IPS DF 4.7 (cell line): ENCODE data around the gene BASP1.
"Not testable (repeated sequence)": the region's sequence is repeated elsewhere in the genome, so short reads cannot be mapped to it uniquely, and the experiment has no call there.

Experiments used
- DNase-seq: peaks from one replicate; pipeline ENCODE4 v3.0.0-alpha.2; 2013; ENCODE audit warnings: low spot score; ENCODE audit errors: extremely low read depth

BASP1 gene

DNA sequence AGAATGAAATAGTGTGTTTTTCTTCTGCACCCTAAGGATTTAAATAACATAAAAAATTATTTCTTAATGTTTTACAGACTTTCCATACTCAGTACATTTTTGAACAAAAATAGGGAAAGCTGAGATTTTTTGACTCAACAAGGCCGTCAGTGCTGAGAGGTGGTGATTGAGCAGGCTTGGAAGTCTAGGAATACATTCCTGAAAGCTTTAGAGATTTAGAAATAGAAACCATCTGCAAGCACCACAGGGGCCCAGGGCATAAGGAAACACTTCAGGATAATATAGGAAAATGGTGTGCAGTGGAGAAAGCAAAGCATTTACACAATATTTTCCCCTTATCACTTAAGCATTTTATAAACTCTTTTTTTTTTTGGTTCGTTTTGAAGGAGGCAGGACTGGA, 5.2 kb downstream of the BASP1 start:
- no peak for DNase-seq

DNA sequence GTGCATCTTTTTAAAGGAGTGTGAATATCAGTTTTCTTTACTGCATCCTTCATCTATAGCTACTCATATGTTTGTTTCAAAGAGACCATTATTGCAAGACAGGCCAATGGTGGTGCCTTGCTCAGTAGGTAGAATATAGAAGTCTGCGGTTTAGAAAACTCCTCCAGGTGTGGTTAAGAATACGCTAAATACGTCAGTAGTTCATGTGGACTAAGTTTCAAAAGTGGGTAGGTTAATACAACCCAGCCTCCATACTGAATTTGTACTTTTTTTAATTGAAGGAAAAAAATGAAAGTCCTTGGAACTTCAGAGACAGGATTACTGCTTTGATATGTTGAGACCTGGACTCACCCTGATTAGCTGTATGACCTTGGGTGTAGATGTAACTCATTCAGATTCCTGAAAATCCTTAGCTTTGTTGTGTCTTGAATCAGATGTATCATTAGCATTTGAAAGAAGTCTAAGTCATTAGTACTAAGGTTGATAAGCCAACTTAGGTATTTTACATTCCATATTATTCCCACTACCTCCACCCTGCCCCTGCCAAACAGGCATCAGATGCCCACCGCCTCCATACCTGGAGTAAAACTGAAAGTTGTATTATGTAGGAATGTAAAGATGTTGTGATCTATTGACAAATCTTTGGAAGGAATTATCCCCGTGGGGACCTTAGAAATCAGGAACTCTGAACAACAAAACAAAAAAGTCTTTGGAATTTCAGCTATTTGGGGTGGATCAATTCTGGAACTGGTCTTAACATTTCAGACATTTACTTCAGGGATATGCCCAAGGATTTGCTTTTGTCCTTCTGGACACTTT, 6.1 kb downstream of the BASP1 start:
- DNase-seq, result no peak

DNA sequence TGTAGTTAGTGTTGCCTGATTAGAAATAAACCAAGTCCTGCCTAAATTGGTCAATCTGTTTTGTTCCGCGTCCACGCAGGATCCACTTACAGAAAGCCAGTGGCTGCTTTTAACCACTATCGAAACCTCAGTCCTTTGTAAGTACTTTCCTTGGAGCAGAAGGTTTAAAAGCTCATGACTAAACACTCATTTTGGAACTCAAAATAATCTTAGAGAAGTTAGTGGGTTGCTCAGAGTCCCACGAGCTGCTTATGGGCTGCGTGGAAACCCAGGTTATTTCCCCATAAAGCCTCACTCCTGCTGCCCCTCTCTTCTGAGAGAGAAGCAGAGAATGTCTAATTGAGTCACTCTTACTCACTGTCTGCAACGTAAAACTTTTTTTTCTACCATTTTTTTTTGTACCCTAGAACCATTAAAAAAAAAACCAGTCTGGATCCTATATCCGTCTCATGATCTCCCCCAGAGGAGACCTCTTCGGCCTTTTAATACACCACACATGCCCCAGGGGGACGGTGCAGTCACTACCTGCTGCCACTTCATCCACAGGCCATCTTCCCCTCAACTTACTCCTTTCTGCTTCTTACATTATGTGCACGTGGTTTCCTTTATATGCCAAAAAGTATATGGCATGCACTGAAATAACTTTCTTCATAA, 7.6 kb downstream of the BASP1 start:
- no peak for DNase-seq

- DNase-seq, result no peak
Observed at GRCh38 chr5:17225520-17225919, 8.1 kb downstream of the BASP1 start.

GRCh38 chr5:17227868-17228267, 10.4 kb downstream of the BASP1 start:
- no peak for DNase-seq

GRCh38 chr5:17228821-17229291, 11.4 kb downstream of the BASP1 start:
- DNase-seq, result no peak

GRCh38 chr5:17229313-17229712, 11.9 kb downstream of the BASP1 start:
- DNase-seq, result no peak

- no peak for DNase-seq
Observed at GRCh38 chr5:17230191-17230590, 12.8 kb downstream of the BASP1 start.

GRCh38 chr5:17230808-17231525, 13.5 kb downstream of the BASP1 start:
- DNase-seq, result no peak

DNA sequence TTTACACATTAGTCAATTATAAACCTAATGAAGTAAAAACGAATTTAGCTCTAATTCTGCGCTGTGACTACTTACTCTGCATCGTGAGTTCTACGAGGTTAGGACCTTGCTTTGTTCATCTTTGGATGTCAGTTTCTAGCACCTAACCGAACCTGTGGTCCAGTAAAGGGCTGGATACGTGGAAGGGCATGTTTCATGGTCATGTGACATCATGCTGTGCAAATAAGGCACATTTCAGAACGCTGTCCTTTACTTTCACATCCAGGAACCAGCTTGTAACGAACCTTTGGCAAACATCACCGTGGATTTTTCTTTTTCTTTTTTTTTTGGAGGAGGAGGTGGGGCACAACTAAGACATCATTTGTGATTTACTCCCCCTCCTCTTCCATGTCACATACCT, 15.0 kb downstream of the BASP1 start:
- DNase-seq, result no peak

- DNase-seq, result no peak
Observed at GRCh38 chr5:17233488-17233887, 16.1 kb downstream of the BASP1 start.

GRCh38 chr5:17234374-17234773, 16.9 kb downstream of the BASP1 start:
- no peak for DNase-seq

DNA sequence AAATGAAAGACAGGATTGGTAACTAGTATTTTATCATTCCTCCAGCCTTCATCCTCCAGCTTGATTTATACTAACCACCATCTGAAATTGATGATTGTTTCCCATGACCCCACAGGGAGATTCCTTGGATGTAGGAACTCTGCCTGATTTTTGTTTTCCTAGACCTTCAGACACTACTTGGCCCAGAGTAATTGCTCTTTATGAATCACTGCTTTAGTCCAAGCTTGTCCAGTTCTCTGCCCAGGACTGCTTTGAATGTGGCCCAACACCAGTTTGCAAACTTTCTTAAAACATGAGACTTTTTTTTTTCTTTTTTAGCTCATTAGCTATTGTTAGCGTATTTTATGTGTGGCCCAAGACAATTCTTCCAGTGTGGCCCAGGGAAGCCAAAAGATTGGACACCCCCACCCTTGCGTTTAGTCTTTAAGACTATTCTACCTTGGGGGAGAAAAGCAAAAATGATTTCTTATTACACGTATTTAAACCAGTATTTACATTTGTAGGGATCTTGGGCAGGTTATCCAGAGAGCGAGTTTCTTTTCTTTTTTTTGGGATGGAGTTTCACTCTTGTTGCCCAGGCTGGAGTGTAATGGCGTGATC, 18.4 kb downstream of the BASP1 start:
- DNase-seq, result no peak

- DNase-seq, result no peak
Observed at GRCh38 chr5:17238521-17239041, 21.1 kb downstream of the BASP1 start.

DNA sequence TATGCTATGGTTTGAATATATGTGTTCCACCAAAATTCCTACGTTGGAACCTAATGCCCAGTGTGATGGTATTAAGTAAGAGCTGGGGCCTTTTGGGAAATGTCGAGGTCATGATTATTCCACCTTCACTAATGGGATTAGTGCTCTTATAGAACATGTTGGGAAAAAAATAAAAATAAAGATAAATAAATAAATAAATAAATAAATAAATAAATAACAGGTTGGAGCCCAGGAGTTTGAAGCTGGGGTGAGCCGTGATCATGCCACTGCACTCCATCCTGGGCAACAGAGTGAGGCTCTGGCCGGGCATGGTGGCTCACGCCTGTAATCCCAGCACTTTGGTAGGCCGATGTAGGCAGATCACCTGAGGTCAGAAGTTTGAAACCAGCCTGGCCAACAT, 22.5 kb downstream of the BASP1 start:
- no peak for DNase-seq

DNA sequence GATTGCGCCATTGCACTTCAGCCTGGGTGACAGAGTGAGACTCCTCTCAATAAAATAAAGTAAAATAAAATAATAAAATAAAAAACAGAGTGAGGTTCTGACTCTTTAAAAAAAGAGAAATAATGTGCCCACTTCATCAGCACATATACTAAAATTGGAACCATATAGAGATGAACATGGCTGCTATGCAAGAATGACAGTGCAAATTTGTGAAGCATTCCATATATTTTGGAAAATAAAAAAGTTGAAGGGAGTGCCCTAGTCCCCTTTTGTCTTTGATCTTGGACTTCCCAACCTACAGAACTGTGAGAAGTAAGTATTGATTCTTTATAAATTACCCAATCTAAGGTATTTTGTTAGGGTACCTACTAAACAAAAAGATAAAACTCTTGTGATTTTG, 23.1 kb downstream of the BASP1 start:
- no peak for DNase-seq

DNA sequence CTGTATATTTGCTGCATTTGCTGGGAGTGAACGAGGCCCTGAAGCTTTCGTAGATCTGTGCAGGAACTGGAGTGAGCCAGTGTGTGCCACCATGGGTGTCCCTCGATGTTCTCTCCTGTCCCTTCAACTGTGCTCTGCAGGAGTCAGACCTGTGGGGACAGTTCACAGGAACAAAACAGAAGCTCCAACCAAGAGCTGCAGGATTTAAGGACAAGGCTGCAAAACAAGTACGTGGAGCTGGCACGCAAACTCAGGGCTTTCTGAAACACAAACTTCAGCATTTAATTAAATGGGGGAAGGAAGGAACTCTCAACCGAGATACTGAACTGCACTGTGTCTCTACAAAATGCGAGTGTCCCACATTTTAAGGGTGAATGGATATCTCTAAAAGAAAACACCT, 24.2 kb downstream of the BASP1 start:
- DNase-seq, result no peak

GRCh38 chr5:17243287-17244063, 26.0 kb downstream of the BASP1 start:
- no peak for DNase-seq

- no peak for DNase-seq
Observed at GRCh38 chr5:17249029-17249634, 31.7 kb downstream of the BASP1 start.

DNA sequence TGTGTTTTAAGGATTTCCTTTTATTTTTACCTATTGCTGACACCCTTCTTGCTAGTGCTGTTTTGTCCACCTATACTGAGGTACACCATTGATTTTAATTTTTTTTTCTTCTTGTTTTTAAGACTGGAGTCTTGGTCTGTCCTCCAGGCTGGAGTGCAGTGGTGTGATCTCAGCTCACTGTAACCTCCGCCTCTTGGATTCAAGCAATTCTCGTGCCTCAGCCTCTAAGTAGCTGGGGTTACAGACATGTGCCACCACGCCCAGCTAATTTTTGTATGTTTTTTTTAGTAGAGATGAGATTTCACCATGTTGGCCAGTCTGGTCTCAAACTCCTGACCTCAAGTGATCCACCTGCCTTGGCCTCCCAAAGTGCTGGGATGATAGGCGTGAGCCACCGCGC, 32.4 kb downstream of the BASP1 start:
- DNase-seq, result not testable (repeated sequence)
